Measurements from ENCODE around the gene TMC1.

Gene TMC1

GRCh38 chr9:72871685-72872084, 350.3 kb downstream of the TMC1 start:
- no peak for DNase-seq (ENCODE audit: low read depth in 2 of 2)

DNA sequence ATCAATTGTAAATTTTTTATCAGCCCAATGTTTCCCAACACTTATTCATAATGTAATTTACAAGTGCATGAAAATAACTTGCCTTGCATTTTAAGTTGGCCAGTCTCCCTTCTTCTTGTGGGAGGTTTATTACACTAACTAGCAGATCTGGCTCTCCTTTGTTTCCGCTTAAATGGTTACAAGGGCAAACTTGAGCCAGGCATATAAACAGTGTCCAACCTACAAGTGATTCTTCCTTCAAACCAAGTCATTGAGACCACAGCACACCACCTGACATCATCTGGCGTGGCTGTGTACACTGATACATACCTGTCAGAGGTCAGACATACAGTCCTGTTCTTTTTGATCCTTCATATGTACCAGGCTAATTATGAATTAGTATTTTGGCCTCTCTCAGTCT, 351.3 kb downstream of the TMC1 start:
- no peak for DNase-seq (ENCODE audit: low read depth in 2 of 2)

DNA sequence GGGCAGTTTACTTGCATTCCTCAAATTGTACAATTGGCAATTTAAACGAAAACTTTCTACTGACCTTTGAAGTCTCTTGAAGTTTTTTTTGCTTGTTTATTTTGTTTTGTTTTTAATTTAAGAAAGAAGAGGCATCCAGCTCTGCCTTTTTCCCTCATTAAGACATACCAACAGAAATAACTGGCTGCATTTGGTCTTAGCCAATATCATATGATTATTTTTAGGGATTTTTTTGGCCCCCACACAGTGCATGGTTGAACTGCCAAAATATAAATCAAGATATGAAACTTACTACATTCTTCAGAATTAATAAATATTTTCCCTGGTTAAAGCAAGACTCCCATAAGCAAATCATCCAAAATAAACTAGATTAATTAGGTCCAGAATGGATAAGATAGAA, 352.0 kb downstream of the TMC1 start:
- DNase-seq (ENCODE audit: low read depth in 2 of 2): no peak

GRCh38 chr9:72874344-72874743, 352.9 kb downstream of the TMC1 start:
- no peak for DNase-seq (ENCODE audit: low read depth in 2 of 2)

GRCh38 chr9:72875221-72875620, 353.8 kb downstream of the TMC1 start:
- no peak for DNase-seq (ENCODE audit: low read depth in 2 of 2)

DNA sequence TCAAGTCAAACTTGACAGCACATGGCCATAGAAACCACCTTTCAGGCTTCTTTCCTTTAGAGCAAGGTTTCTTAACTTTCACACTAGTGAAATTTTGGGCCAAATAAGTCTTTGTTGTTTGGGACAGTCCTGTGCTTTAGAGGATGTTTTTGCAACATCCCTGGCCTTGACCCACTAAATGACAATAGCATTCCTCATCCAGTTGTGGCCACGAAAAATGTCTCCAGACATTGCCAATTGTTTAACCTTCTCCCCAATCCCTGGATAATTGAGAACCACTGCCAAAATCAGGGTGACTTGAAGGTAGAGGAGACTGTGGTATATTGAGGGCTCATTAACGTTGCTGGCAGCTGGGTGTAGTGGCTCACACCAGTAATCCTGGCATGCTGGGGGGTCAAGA, 359.4 kb downstream of the TMC1 start:
- no peak for DNase-seq (ENCODE audit: low read depth in 2 of 2)

DNA sequence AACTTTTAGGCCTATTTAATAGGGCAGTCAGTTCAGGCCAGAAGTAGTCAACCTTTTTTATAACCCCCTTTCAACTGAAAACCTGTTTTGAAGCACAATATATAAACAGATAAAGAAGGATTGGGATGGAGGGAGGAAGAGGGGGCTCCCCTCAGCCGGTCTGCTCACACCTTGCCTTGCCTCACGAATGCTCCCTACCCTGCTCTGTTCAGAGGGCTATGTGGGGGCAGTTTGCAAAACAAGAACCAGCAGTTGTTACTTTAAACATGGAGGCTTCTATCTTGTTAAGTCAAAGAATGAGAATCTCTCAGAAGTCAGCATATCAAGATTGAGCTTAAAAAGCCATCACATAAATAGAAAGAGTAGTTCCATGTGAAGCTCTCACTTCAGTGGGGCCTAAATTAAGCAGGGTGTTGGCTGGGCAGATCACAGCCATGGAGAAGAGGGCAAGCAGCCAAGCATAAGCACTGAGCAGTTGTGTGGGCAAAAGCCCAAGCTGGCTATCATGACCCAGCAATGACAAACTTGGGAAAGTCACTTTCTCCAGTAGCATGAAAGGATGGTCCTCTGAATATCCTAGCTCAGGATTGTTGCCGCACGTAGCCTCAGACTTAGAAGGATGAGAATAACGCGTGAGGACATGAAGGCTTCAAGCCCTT, 360.8 kb downstream of the TMC1 start:
- DNase-seq (ENCODE audit: low read depth in 2 of 2): no peak

GRCh38 chr9:72883875-72884274, 362.5 kb downstream of the TMC1 start:
- no peak for DNase-seq (ENCODE audit: low read depth in 2 of 2)

DNA sequence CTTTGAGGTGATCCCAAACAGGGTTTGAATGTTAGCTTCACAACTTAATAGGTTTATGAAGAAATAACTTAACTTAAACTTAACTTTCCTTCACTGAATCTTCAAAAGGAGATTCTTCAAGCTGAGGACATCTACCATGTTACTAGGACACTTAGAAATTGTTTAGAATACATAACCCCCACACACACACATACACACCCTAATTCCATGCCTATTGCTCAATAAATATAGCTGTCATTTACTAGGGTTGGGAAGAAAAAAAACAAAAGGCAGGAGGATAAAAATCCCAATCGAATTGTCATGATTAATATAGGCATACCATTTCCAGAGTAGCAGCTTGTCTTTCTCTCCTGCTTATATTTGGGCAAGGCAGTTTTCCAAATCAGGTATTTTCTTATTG, 363.1 kb downstream of the TMC1 start:
- no peak for DNase-seq (ENCODE audit: low read depth in 2 of 2)

Data from stimulated activated CD4-positive, alpha-beta T cell treated with anti-CD3 and anti-CD28 coated beads, Interleukin-1b, Interleukin-23, amount 100 ng/mL, for 4 hours (primary cell).